Stimulated activated CD8-positive, alpha-beta memory T cell treated with anti-CD3 and anti-CD28 coated beads, Interleukin-15, amount 100 ng/mL, for 1 hour (primary cell): Measurements from ENCODE around the gene NCBP2L.
A peak's percentile ranks its signal among the peaks of the same experiment; 100 is the strongest.

Source experiments
- DNase-seq: peaks from one replicate; pipeline ENCODE4 v3.0.0-alpha.2; 2020; ENCODE audit warnings: low read depth

Gene NCBP2L

DNA sequence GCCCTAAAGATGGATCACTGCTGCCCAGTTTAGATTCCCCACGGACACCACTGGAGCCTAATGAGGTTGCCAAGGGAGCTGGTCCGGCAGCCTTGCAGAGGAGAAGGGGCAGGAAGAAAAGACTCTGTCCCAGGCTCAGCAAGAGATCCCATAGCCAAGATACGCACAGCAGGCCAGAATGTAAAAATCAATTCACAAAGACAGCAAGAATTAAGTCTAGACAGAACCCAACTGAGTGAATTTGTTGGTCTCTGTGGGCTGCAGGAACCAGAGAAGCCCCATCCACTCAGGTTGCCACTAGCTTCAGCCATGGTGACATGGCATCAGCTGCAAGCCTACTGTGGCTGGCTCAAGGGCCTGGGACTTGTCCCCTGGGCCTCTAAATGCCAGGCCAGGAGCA is 24.8 kb upstream of the NCBP2L start:
- no peak for DNase-seq

DNA sequence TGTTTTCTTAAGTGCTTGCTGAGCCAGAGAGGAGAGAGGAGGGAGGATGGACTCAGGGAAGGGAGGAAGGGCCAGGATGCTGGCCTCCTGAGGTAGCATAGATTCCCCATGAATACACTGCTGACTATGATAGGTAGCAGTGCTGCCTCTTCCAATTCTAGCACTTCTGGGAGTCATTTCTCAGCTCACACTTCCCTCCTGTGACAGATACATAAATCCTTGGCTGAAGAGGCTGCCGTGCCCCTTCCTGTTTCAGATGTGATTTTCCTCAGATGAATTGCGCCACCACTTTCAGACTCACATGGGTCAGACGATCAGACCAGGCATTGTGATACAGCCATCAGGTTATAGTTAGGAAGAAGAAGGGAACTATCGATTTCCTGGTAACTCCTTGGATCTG is 24.3 kb upstream of the NCBP2L start:
- DNase-seq: no peak

DNA sequence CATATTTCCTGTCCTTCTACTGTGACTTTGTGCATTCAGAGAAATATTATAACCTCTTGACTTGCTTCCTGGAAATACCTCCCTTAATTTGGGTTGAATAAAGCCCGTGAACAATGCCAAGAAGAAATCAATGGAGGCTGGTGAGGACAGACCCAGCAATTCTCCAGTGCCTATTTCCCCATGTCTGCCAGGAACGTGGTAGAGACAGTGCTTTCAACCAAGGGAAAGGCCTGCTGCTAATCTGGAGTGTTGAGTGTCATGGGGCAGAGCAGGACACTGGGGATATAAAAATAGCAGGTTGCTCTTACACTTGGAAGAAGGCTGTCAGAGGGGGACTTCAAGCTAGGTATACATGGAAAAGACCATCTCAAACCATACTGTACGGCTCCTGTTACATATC is 21.8 kb upstream of the NCBP2L start:
- DNase-seq: no peak

DNA sequence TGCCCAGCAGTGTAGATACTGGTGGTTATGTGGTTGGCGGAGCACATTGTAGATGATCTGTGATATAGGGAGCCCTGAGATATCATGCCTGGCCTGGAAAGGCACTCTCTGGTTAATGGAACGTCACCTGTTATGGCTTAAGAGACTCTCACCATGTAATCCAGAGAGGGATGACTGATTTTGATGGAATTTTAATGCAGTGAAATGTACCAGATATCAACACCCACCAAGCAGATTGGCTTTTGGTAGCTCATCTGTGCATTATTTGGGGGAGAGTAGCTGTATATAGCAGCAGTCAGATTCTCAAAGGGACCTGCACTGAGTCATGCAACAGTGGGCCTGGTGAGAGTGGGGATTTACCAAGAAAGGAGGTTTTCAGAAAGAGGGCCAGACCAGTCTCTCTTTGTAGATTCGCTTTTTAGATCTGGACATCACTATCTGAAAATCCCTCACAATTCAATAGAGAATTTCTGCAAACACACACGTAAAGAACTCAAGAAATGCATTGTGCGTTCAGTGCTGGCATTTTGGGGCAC is 19.2 kb upstream of the NCBP2L start:
- DNase-seq: no peak

DNA sequence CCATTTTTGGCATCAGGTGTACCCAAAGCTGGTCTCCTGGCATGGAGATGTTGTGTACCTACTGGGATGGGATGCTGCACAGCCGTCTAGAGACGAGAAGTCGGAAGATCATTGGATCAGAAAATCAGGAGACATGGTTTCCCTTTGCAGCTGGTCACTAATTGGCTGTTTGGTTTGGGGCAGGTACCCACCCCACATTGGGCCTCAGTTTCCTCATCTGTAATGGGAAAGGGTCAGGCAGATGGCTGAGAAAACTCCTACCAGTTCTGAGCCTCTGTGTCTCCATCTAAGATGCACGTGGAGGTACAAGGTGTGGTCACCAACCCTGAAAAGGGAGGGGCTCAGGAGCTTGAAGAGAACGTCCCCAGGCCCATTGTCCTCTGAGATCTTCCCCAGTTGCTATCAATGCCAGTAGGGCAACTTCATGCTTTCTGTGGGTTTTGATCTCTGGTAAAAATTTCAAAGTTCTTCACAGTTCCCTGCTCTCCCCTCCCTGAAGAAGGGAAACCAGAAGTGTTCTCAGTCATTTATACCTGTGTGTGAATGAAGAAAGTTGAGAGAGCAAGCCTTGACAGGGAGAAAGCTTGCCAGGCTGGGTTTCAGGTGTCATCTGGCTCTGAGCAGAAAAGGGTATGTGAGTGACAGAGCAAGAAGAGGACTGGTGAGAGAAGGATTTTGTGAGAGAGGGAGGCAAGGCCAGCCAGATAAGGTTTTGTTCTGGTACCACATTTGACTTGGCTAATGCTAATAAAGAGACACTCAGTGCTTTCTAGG is 17.0 kb upstream of the NCBP2L start:
- DNase-seq: no peak

DNA sequence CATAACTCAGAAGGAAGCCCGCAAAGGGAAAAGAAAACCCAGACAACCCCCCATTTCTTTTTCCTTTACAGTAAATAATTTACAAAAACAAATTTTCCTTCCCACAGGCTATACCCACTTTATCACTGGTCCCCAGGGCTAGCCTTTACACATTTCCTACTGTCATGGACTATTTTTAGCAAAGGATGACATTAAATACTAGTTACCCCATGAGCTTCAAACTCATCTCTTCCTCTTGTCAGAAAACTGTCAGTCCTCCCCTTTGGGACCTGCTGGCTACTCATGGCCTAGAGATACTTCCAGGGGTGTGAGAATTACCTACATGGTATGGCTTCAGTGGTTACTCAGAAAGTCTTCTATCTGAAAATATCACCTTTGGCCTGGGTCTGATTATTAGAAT is 13.9 kb upstream of the NCBP2L start:
- no peak for DNase-seq

DNA sequence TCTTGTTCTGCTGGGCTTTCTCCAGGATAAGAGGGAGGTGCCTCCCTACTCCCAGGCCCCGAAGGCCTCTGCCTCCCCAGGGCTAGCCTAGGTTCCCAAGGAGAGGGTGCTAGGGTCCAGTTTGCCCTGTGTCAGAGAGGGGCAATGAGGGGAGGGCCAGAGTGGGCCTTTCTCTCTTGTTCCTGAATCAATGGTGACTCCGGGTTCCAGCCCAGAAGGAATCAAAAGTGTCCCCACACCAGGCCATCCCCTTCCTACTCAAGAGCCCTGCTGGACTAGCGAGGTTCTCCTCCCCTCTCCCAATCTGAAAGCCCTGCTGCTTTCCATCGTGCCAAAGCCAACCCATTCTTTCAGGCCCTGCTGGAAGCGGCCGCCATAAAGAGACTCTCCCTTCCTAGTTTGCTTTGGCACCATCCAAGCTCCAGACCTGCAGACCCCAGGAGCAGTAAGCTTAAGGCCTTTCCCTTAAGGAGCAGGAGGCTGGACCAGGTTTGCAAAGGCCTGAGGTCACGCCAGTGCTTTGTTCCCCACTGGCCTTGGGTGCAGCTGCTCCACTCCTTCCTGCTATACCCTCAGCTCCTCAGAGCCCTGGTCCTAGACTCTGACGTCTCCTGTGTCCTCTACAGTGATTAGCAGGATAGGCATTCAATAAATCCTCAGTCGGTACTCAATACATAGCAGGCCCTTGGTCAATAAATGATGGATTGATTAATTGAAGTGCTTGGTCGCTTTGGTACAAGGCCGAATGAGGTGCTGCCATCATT is 12.5 kb upstream of the NCBP2L start:
- no peak for DNase-seq

DNA sequence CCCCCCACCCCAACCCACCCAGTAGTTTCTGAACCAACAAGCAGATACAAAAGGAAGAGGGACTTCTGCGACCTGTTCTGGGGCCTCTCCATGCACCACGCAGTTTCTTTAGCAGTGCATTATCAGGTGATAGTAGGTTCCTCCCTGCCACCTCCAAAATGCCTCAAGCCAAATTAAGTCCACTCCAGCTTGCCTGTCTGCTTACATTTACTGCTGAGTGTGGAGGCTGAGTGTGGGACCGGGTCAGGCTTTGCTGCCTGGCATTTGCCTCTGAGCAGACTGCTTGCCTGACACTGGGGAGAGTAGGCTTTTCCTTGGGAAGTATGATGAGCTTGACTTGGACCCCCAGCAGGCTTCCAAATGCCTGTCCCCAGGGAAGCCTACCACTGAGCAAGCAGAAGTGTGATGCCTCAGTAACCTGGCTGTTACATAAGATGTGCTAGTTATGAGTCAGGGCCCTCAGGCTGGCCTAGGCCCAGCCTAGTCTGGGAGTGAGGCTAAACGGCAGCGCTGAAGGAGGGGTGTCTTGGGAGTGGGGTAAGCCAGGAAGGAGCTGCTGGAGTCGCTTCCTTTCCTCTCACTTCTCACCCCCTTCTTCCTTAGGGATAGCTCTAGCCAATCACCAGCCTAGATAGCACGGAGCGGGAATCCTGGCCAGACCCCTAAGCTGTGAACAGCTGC is 10.9 kb upstream of the NCBP2L start:
- no peak for DNase-seq

DNA sequence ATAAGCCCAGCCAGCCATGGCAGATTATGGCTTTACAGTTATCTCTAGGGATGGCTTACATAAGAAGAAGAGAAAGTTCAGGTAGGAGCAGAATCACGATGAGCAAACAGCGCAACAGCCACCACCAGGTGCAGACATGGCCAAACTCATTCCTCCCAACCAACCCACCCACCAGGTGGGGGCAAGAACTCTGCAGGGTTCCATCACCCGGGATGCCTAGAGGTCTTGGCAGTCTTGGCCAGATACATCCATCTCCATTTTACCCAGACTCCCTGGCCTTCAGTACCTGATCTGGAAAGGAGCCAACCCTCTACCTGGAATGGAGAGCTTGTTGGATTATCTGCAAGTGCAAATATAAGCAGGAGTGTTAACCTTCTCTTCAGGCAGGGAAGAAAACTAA is 9.5 kb upstream of the NCBP2L start:
- no peak for DNase-seq

DNA sequence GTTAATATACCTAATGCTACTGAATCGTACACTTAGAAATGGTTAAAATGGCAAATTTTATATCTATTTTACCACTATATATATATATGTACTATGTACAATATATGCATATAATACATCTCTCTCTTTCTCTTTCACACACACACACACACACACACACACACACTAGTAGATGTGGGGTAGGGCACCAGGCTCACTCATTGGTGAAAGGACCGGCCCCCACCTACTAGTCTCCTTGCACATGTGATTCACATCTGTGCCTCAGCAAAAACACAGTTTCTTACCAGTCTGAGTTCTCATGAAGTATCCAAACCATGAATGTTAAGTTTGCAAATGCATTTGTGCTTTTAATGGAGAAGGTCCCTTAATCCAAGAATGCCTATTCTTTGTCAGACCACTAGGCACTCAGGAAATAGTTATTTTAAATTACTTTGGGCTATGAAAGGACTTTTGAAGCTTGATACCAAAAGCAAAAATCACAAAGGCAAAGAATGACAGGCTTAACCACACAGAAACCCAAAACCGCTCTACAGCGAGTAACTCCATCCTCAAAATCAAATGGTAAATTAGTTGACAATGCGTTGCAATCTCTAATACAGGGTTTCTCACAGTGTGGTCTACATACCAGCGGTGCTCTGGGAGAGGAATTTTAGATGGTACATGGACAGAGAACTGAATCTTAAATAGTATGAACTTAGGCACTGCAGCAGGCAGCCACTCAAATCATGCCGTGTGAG is 7.8 kb upstream of the NCBP2L start:
- no peak for DNase-seq

DNA sequence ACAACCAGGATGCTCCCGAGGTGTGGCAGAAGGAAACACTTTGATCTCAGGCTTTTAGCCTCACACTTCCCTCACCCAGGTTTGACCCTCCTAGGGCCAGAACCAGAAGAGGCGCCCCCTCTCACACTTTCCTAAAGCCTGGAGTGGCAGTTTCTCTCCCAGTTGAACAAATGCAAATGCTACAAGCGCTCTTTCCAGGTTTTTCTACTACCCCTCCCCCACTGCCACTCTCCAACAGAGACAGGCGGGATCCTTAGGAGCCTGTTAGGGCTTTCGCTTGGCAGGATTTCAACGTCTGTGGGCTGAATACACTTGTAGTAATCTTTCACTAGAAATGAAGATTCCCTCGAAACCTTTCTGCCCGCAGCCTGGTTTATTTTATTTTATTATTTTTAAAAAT is 4.3 kb upstream of the NCBP2L start:
- DNase-seq: no peak

DNA sequence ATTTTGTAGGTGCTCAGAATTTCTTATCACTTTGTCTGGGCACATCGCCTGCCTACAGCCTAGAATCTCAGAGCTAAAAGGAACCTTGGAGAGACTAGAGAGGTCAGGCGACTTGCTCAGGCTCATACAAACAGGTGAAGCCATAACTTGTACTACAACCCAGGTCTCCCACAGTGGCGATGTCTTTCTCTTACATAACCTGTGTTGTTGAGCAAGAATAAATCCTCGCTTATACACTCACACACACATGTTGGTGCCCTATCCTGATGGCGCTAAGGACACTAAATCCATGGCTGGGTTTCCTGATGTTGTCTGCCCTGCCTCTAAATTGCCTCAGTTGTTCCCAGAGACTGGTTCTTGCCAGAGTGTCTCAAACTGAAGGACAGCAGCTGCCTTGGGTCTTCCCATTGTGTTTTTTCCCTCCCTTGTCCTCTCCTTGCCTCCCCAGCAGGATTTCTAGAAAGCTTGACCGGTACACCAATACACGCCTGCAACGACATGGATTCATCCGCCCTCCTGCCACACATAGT is 3.6 kb upstream of the NCBP2L start:
- no peak for DNase-seq

DNA sequence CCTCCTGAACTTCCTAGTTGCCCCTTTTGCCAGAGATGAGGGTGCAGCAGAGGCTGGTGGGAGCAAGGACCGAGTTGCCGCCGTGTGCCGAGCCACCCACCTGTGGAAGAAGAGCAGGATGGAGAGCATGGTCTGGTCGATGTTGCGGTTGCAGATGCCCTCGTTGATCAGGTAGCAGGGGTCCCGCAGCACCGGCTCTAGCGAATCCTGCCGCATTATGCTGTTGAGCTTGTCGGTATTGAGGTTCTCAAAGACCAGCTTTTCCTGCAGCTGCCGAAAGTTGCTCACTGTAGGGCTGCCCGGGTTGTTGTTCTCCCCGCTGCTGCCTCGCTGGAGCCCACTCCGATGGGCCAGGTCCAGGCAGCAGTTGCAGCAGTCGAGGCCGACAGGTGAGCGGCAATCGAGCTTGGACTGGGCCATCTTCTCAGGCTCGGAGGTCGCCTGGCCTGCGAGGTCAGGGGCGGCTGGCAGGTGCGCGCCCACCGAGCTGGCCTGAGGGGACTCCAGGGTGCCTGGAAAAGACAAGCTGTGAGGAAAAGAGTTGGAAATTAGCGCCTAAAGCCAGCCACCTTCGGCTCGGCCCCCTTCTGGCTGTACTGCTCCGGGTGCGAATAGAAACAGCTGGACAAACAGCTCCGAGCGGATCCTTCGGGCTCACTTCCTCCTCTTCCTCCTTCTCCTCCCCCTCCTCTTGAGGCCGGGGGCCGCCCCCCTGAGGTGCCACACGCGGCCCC is 2.4 kb upstream of the NCBP2L start:
- DNase-seq: no peak

DNA sequence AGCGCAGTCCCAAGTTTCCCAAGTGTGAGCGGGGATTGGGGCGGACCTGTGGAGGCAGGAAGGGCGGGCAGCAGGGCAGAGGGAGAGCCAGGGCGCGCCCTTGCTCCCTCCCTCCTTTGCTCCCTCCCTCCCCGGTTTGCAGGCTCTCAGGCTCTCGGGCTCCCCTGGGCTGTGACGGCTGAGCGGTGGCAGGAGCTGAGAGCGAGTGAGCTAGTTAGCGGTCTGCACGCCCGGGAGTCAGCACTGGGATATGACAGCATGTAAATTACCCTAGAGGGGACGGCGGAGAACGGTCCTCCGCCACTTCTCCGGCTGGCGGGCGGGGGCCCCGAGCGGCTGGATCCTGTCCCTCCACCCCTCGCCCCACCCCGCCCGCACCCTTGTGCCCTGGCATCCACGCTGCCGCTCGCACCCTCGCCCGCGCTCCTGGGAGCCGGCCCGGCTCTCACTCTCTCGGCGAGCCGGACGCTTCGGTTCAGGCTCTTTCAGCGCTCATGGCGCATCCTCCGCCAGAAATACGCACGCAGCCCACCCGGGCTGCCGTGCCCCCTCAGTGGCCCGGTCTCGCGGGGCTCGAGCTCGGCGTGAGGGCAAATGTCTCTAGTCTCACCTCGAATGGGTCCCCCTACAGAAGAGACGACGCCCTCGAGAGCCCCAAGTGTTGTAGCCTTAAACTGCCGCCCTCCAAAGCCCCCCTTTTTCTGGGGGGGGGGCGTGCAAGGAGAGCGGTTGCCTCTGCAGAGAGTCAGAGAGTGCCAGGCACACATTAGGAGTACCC is 1.6 kb upstream of the NCBP2L start, which contains the start of gene TSC22D3:
TSS of gene TSC22D3 (minus strand) at position 54 of the 778 bp plus-strand sequence. CDS start 368 bp downstream, outside the sequence.
- DNase-seq: no peak

DNA sequence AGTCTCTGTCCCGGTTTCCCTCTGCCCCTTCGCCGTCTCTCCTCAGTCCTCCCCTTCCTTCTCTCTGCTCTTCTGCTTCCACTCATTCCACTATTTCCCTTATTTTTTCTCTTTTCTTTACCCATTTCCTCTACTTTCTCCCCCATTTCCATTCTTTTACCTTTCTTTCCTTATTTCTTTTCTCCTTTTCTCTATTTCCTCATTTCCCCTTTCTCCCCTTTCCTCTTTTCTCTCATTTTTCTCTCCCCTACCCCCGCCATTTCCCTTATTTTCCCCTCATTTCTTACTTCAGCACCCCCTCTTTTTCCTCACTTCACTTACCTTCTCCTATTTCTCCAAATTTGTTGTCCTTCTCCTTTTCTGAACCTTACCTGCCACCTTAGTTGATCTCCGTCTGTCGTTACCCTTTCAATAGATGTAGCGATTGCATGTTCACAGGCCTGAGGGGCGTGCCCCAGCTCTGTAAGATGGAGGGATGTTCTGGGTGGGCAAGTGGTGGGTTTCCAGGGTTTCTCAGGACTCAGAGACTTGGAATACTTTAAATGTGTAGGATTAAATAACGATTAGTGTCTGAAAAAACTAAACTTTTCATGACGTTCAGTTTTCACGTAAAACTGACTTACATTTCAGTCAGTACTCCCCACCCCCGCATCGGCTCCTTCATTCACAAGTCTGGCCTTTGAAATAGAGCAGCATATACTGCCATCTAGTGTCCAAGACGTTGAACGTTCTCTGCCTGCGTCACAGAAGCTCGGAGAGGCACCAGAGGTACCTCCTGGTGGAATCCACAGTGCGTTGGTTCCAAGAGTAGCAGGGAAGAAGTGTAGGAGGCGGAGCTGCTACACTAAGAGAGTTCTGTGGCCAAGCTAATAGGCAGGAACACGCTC is 641 bp upstream of the NCBP2L start:
- peak; percentile 48 for DNase-seq

DNA sequence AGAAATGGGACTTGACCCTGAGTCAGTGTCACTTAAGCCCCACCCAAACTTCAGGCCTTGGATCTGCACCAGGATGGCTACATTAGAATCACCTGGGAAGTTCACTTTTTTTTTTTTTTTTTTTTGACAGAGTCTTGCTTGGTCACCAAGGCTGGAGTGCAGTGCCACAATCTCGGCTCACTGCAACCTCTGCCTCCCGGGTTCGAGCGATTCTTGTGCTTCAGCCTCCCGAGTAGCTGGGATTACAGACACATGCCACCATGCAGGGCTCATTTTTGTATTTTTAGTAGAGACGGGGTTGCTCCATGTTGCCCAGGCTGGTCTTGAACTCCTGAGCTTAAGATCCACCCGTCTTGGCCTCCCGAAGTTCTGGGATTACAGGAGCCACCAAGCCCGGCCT is 3.0 kb downstream of the NCBP2L start:
- DNase-seq: no peak

DNA sequence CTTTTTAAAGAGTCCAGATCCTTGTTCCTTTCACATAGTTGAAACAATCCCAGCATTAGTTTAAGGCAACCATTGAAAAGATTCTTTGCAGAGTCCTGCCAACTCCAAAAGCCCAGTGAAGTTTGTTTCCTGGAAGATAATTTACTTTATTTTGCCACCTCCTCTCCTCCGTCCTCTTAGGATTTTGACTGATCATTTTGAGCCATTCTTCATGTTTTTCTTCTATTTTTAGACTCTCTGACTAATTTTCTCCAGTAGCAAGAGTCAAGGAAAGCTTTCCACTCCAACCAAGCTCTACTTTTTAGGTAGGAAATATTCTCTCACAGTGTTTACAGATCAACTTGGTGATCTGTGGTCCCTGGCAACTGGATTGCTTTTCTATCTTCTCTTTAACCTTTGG is 10.3 kb downstream of the NCBP2L start:
- DNase-seq: no peak

DNA sequence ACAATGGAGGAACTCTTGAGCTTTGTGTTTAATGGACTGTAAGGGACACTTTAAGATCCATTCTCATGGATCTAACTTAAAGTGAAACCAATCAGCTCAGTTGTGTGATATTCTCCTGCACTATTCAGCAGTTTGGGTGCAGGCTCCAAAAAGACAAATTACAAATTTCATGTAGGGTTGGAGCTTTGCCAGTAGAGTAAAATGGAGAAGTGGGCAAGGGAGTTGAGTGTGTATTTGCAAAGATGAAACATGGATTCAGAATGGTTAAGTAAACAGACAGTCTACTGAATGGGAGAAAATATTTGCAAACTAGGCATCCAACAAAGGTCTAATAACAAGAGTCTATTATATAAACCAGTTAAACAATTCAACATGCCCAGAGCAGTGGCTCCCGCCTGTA is 26.9 kb downstream of the NCBP2L start:
- no peak for DNase-seq

DNA sequence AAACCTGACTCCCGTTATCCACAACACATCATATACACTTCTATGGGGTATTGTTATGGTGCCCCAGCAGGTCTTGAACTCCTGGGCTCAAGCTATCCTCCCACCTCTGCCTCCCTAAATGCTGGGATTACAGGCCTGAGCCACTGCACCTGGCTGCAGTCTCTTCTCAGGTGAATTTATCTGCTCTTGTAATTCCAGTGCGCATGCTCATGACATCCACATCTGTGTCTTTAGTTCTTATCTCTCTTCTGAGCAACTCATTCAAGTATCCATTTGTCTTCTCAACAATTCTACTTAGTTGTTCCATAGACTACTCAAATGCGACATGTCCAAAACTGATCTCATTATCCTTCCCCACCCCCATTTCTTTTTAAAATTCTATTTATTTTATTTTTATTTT is 27.6 kb downstream of the NCBP2L start:
- DNase-seq: no peak
